T-helper 1 cell (primary cell): ENCODE data around the gene KCTD17.
A peak's percentile ranks its signal among the peaks of the same experiment; 100 is the strongest.
"Not testable (repeated sequence)": the region's sequence is repeated elsewhere in the genome, so short reads cannot be mapped to it uniquely, and the experiment has no call there.

Experiments
- DNase-seq, 5 donors: peaks; one replicate each; pipeline ENCODE4 v3.0.0-alpha.2; 2012 to 2020

The KCTD17 gene

DNA sequence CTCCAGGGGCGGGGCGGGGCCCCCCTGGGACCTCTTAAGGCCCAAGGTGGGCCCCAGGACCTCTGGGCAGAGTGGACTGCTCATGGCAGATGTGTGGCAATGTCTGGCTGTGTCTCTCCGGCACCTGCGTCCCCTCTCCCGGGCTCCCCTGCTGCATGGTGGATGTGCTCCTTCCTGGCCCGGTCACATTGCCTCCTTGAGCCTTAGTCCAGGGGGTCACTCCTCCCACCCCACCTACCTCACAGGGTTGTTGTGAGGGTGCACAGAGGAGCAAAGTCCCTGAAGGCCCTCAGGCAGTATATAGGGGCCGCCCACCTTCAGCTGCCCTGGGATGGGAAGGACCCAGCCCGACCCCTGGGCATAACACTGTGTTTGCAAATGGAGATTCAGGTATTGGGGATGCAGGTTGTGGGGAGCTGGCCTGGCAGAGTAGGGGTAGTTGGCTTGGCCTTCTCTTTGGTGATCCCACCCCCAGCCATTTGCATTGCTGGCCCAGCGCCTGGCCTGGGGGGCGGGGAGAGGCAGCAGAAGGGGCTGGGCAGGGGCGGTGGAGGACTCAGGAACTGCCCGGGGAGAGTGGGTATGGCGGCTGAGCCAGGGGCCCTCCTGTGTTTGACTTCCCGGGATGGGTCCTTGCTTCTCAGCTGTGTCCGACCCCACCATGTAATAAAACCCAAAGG is 11.3 kb downstream of the KCTD17 start:
- DNase-seq: no peak

DNA sequence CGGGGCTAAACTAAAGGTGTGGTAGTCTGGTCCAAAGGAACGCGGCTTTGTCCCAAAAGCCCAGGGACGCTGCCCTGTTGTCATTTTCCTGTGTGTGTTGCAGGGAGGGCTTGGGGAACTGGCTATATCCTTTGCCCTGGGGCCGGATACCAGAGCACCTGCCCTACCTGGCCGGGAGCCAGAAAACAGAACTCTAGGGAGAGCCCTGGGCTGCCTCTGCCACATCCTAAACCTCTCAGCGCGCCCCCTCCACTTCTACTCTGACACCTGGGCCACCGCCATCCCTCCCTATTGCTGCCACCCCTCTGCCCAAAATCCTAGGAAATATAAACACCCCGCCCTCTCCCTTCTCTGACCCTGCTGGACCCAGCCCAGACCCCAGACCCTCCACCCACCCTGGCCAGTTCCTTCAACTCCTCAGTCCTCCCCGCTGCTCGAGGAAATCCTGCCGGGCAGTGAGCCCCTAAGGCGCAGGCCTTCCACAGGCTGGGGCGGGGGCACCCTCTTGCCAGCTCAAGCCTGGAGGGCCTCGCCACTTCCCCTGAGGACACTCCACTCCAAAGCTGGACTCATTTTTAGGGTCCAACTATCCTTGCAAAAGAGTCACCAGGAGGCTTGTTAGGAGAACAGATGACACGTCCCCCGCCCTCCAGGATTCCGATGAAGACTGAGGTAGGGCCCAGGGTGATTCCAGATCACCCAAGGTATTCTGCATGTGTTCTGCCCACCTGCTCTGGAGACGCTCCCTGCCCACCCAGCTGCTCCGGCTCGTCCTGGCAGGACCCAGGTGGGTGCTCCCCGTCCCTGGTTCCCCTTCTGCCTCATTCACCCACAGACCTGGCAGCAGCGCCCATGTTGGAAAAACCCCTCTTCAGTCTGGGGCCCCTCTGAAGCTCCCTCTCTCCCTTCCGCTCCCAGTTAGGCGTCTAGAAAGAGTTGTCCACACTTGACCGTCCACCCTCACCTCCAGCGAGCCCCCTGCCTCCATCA is 12.2 kb downstream of the KCTD17 start:
- DNase-seq: no peak

DNA sequence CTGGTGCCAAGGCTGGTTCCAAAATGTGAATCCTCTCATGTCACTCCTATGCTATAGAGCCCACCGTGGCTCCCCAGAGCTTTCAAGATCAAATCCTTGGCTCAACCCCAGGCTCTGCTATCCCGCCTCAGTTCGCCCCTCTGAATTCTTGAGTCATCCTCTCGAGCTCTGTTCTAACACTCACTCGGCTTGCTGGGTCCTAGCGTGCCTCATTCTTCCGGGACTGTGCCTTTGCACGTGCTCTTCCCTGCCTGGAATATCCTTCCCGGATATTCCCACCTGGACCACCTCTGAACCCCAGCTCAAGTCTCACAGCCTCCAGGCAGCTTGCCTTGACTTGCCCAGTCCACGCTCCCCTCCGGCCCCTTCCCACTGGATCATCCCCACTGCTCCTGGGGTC is 13.0 kb downstream of the KCTD17 start:
- DNase-seq: no peak

DNA sequence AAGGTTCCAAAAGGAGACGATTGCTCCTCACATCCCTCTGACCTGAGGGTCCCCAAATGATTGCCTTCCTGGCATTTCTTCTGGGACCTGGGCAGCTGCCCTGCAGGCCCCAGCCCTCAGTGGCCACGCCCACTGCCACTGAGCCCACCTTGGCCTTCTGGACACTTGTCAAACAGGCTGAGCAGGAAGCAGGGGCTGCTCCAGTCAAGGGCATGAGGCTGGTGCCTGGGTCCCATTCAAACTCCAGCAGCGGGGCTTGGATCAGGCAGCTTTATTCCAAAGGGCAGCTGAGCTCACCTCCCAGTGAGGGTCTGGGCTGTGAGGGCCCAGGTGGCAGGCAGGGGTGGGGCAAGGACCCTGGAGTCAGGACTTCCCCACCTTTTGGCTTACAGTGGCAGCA is 13.6 kb downstream of the KCTD17 start:
- DNase-seq: no peak

DNA sequence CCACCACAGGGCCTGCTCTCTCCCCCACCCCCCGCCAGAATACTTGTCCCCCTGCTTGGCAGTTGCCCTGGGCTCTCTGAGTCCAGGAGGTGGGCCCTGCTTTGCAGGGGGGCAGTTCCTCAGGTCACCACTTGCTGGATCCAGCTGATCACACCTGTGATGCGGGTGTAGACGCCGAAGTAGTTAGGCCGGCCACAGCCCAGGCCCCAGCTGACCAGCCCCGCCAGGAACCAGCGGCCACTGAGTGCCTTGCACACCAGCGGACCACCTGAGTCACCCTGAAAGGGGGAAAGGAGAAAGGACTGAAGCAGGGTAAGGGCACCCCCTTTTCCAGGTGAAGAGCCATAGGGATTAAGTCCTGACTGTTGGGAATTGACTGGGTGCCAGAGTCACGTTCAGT is 14.4 kb downstream of the KCTD17 start:
- DNase-seq: no peak

DNA sequence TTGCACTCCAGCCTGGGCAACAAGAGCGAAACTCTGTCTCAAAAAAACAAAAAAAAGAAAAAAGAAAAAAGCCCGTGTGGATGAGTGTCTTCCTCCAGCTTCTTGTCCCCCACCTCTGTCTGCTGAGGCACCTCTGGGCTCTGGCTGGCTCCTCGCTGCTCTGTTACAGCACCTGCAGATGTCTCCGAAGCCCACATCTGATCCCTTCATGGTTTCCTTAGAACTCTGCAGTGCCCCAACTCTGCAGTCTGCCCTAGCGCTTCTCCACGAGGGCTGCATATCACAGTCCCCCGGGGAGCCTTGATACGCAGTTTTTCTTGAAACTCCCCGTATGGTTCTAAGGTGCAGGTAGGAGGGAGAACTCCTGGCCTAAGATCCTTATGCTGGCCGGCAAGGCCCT is 15.9 kb downstream of the KCTD17 start:
- no peak for DNase-seq

DNA sequence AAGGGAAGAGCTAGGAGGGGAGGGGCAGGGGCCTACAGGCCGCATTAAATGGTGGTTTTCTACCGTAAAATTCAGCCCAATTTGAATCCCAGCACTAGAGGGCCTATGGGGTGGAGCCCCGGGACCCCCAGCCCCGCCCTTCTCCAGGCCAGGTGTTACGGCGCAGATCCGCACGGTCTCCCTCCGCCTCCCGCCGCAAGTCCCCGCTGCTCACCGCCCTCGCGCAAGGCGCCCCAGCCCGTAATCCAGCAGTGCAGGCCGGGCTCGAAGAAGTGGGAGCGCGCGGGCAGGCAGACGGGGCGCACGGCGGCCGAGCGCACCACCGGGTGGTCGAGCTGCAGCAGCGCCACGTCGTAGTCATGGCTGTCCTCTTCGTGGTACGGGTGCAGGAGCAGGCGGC is 17.3 kb downstream of the KCTD17 start:
- no peak for DNase-seq

DNA sequence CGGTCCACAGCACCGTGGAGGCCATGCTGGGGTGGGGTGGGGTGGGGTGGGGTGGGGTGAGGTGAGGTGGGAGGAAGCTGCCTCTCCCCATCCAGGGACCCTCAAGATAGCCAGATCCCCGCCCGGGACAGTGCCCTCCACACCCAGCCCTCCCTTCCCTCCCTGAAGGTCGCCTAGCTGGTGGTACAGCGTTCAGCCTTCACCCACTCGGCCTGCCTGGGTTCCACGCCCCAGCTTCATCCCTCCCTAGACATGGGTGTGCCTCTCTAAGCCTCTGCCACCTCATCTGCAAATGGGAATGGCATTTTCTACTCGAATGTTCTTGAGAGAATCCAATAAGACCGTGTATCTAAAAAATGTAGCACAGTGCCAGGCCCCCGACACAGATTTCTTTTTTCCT is 17.8 kb downstream of the KCTD17 start:
- DNase-seq: no peak

DNA sequence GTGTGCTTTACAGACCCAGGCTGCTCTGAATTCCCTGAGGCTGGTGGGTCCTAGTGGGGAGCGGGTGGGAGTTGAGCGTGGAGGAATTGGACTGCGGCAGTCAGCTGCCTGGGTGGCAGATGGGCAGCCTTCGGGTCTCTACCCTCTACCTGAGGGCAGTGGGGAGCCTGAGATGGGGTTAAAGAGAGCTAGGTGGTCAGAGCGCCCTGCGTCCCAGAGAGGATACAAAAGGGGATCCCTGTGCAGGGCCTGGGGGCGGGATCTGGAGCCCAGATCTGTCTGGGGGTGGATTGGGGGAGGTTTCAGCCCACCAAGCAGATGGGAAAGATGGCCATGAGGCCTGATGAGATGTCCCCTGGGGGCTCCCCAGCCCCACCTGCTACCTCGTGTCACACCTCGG is 18.2 kb downstream of the KCTD17 start:
- DNase-seq: no peak

DNA sequence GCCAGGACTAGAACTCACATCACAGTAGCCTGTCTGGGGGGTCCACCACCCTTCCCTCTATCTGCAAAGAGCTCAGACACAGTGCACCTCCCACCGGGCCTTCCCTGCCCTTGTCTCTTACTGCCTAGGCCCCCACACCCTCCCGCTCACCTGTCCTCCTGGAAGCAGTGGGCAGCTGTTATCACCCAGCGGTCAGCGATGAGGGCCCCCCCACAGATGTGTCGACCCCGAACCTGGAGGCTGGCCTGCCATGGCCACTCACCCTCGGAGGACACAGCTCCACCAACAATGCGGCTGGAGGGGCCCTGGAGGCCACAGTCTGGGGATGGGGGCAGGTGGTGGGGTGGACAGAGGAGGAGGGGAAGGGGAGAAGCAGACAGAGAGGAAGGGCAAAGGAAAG is 18.8 kb downstream of the KCTD17 start:
- no peak for DNase-seq

DNA sequence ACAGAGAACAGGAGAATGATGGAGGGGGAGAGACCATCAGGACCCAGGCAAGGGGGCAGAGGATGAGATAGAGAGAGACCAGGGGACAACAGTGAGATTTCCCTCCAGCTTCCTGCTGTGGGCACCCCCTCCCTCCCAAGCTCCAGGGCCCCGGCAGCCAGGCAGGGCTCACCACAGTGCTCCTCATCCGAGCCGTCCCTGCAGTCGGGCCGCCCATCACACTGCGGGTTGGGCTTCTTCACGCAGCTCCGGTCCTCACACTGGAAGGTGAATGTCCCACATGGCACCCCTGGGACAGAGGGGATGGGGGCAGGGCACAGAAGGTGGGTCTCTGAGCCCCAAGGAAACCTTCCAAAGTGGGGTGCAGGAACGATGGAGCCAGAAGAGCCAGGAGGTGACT is 19.2 kb downstream of the KCTD17 start:
- DNase-seq: no peak

DNA sequence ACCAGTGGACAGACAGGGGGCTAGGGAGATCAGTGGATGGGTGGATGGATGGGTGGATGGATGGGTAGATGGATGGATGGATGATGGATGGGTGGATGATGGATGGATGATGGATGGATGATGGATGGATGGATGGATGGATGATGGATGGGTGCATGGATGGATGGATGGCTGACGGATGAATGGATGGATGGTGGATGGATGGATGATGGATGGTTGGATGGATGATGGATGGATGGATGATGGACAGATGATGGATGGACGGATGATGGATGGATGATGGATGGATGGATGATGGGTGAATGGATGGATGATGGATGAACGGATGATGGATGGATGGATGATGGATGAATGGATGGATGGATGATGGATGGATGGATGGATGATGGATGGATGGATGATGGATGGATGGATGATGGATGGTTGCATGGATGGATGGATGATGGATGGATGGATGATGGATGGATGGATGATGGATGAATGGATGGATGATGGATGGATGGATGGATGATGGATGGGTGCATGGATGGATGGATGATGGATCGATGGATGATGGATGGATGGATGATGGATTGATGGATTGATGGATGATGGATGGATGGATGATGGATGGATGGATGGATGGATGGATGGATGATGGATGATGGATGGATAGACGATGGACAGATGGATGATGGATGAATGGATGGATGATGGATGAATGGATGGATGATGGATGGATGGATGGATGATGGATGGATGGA is 20.5 kb downstream of the KCTD17 start:
- DNase-seq: not testable (repeated sequence)

DNA sequence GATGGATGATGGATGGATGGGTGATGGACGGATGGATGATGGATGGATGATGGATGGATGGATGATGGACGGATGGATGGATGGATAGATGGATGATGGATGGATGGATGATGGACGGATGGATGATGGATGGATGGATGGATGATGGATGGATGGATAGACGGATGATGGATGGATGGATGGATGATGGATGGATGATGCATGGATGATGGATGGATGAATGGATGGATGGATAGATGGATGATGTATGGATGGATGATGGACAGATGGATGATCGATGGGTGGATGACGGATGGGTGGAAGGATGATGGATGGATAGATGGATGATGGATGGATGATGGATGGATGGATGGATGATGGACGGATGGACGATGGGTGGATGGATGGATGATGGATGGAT is 21.1 kb downstream of the KCTD17 start:
- no peak for DNase-seq

DNA sequence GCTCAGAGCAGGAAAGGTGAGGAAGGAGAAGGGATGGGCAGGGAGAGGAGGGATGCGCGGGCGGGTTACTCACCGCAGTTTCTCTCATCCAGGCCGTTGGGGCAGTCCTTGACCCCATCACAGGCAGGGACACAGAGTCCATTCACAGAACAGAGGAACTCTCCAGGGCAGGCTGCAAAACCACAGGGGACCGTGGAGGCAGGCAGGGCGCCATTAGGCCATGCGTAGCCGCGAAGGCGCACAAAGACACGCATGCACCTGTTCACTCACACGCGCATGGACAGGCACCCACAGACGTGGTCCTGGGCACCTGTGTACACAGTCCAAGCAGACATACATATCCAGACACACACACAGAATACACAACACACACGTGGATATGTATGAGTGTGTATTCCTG is 23.0 kb downstream of the KCTD17 start:
- no peak for DNase-seq

DNA sequence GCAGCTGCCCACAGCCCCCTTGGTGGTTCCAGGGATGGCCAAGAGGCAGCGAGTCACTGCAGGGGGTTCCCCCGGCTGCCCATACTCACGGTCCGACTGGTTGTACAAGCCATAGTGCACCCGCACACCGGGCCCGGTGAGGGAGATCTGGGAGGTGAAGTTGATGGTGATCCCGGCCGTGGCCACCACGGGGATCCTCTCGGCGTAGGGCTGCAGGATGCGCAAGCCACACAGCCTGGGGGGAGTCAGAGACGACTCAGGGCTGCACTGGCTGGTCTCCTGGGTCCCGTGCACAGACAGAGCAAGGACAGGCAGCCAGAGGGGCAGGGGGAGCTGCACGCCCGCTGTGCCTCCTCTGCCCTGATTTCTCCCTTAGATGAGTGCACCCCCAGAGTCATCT is 23.5 kb downstream of the KCTD17 start:
- no peak for DNase-seq

DNA sequence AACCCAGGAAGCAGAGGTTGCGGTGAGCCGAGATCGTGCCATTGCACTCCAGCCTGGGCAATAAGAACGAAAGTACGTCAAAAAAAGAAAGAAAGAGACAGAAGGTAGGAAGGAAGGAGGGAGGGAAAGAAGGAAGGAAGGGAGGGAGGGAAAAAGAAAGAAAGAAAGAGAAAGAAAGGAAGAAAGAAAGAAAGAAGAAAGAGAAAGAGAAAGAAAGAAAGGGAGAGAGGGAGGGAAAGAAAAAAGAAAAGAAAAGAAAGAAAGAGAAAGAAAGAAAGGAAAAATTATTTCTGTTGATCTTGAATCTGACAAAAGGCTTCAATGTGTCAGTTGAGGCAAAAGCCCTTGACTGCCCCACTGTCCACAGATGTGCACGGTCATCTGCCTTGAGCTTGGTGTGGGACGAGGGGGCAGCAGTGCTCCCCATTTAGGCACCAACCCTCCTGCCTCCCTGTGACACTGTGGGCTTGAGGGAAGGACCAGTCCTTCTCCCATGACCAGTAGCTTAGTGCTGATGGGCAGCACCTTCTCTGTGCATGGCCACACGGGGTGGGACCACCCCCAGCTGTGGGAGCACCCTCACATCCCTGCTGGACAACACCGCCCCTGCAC is 24.4 kb downstream of the KCTD17 start:
- no peak for DNase-seq

DNA sequence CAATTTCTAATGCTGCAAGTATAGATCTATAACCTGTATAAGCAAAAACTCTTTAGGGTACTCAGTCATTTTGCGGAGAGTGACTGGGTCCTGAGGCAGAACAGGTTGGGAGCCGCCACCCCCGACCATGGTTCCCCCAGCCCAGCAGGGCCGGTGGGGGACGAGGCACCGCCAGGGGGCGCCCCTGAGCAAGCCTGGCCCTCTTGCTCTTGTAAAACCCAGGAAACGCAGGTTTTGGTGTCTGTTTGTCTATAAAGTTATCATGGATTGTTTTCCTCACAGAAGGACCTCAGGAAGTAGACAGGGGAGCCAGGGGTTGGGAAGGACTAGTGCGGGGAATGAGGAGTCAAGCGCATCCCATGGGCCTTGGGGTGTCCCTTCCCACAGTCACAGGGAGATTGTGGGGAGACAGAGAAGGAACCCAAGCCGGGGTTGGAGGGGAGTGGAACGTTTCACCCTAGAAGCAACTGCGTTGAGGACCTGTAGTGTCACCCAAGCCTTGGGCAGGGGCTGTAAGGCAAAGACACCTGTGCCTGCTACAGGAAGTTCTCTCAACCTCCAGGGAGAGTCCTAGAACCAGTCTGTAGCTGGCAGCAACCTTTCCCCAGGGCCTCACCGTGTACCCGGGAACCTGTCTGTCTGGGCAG is 26.4 kb downstream of the KCTD17 start:
- peak; percentile 60 to 81 (median 76) for DNase-seq

DNA sequence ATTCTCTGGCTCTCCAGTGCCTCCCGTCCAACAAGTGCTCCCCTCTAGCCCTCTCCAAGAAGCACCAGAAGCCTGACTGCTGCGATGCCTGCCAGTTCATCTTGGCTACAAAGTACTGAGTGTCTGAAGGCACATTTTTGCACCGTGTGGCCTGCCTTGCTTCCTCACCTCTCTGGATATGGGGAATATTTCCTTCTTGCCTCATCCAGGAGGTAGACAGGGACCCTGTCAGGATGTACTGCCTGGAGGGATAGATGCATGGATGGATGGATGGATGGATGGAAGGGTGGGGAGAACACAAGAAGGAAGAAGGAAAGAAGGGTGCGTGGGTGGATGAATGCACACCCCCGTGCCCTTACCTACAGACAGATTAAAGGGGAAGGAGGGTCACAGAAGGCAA is 27.6 kb downstream of the KCTD17 start:
- peak in 1 of 5 donors; percentile 42 for DNase-seq

DNA sequence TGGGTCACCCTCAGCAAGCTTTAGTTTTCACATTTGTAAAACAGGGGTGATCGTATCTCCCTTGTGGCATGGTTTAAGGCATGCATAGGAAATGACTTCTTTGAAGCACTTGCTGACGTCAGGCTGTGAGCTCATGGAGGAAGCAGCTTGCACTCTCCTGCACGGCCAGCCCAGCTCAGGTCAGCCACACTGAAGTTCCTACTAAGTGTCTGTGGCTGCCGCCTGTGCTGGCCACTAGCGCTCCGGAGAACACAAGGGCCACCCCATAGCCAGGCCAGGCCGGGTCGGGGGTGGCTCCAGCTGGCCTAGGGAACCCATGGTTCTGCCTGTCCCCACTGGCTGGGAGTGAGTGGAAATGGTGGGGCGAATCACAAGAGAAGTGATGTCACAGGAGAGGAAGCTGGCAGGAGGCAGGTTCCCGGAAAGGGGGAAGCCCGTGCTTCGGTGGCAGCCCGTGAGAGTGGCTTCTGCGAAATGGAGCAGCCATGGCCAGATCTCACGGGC is 28.2 kb downstream of the KCTD17 start:
- peak; percentile 63 to 98 (median 75) for DNase-seq

DNA sequence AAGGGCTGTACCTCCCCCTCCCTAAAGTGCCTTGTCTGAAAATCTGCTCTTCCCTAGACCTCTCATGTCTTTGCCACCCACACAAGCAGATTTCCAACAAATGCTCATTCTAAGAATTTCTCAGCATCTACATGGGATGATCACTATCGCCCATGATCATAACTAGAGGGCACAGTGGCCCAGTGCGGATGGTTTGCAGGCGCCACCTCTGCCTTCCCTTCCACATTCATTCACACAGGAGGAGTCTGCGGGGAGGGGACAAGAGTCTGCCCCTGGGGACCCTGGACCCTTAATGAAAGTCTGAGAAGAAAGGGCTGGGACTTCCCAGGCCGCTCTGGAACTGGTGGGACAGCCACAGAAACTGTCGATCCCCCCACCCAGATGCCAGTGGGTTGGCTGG is 28.9 kb downstream of the KCTD17 start:
- peak in 1 of 5 donors; percentile 64 for DNase-seq

DNA sequence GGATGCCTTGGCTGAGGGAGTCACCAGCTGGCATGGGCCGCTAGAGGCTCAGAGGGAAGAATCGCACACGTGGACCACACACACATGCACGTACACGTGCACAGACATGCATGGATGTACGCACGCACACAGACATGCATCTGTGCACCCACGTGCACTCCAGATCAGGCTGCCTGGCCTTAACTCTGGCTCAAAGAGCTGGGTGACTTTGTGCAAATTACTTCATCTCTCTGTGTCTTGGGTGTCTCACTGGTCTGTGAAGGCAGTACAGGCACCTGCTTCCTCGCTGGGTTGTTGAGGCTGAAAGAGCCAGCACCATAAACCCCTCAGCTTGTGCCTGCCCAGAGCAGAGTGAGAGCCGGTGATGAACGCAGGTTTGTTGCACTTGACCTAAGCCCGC is 29.3 kb downstream of the KCTD17 start:
- peak in 1 of 5 donors; percentile 36 for DNase-seq

DNA sequence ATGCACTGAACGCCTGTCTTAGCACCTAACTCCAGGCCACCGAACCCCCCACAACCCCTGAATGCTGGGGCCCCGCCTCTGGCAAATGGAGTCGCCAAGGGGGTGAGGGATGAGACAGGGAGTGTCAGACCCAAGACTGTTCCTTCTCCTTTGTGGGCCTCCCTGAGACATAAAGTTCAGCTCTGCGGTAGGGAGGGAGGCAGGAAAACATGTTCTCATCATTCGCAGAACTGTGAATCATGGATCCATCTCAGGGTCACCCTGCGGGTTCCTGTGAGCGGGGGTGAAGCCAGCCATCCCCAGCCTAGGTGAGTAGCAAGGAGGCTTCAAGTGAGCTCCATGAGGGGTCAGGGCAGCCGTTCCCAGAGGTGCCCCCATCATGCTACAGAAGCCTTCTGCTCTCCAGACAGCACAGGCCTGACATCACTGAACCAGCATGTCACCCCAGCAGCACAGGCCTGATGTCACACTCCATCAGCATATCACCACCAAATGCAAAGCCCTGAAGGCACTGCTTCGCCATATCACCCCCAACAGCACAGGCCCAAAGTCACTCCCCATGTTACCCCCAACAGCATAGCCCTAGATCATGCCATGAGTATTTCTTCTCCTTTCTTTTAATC is 30.8 kb downstream of the KCTD17 start:
- DNase-seq: peak in 1 of 5 donors; percentile 59
